Kidney (tissue), 14 donors: Measurements from ENCODE around the gene IFIH1. TPM values are rescaled to one million over a fixed set of nuclear protein-coding genes. Genes with fewer than 3 reads are reported as not detected.

Source experiments
- DNase-seq, 5 donors: peaks; one replicate each; pipeline ENCODE4 v3.0.0-alpha.2; 2013 to 2020
- FAIRE-seq: peaks from 2 replicates; lab custom pipeline; 2012; peaks lifted over from hg19 to GRCh38; lab: Jason Lieb, UNC
- H3K27ac ChIP-seq, 2 donors: one replicate each; pipeline ENCODE4 v1.7.0; 2013; ENCODE audit warnings: low read depth in 2 of 2, low read length in 2 of 2, inconsistent platforms in 1 of 2
- H3K27me3 ChIP-seq: one replicate; pipeline ENCODE4 v1.7.1; 2013; ENCODE audit warnings: low read length, inconsistent platforms; ENCODE audit not compliant: control insufficient read depth, insufficient read depth
- H3K36me3 ChIP-seq, 3 donors: one replicate each; pipeline versions ENCODE4 v1.7.0 to v1.7.1; 2013; ENCODE audit warnings: low read length in 3 of 3, control low read depth in 1 of 3, inconsistent platforms in 1 of 3; ENCODE audit not compliant: insufficient read depth in 3 of 3, control insufficient read depth in 2 of 3
- H3K4me1 ChIP-seq, 3 donors: one replicate each; pipeline versions ENCODE4 v1.7.0 to v1.7.1; 2013; ENCODE audit warnings: low read length in 3 of 3, inconsistent platforms in 1 of 3, low read depth in 1 of 3; ENCODE audit not compliant: control insufficient read depth in 2 of 3, insufficient read depth in 2 of 3
- H3K4me3 ChIP-seq, 3 donors: one replicate each; pipeline versions ENCODE4 v1.7.0 to v1.8.1; 2013; ENCODE audit warnings: low read length in 3 of 3, control low read depth in 1 of 3, inconsistent platforms in 1 of 3
- H3K9ac ChIP-seq, 3 donors: one replicate each; pipeline versions ENCODE4 v1.7.0 to v1.7.1; 2013; ENCODE audit warnings: low read length in 3 of 3, control low read depth in 1 of 3, inconsistent platforms in 1 of 3
- H3K9me3 ChIP-seq, 3 donors: one replicate each; pipeline versions ENCODE4 v1.7.0 to v1.7.1; 2013; ENCODE audit warnings: low read length in 3 of 3, control low read depth in 1 of 3, inconsistent platforms in 1 of 3; ENCODE audit not compliant: control insufficient read depth in 2 of 3, insufficient read depth in 1 of 3
- intact Hi-C: fragments of 100-400 bp; cut with DNase I; formaldehyde crosslinking; loops from one replicate; pipeline ENCODE4 v1.11.1; 2022
- polyA plus RNA-seq: library from polyadenylated mRNA; stranded (reverse); fragments of 350-450 nt; fragmentation: Illumina TruSeq; extraction: RNeasy Lipid Tissue Mini Kit (QIAGEN cat#74804); gene quantifications from one replicate; pipeline ENCODE4 v1.2.3, GENCODE V29; 2014; ENCODE audit warnings: low read depth, low replicate concordance; ENCODE audit not compliant: insufficient read depth
- total RNA-seq: library from RNA; stranded (reverse); fragmentation: NEBNext Ultra II Directional; extraction: Animal tissue kit (Norgen Biotek cat#: 25700); gene quantifications from one replicate; pipeline ENCODE4 v1.2.1, GENCODE V29; 2021
- TF ChIP-seq, protein P1 (sequence below): IDR thresholded peaks from 3 replicates; pipeline ENCODE4 v1.5.1; 2012; ENCODE audit warnings: mild to moderate bottlenecking, moderate library complexity, borderline replicate concordance; ENCODE audit not compliant: insufficient read depth; ENCODE audit errors: extremely low read depth
- donor health status: control.
- donor health status: control.
- donor health status: control.
- donor health status: control.
- donor health status: control.
- donor health status: DM: yes; HTN: yes; CAD: no.
- donor health status: Normal renal cell carcinoma (clear cell type).

The IFIH1 gene
- total and polyA plus RNA-seq, 2 donors from 2014 or later, result 11.3 to 21.6 TPM

- FAIRE-seq (no peak), DNase-seq (no peak)
- Histone ChIP-seq H3K4me3 (no peak overlapping the region), H3K4me1 (peaks cover 0 to 6% (median 0%) of the 10 kb centered on the region in 3 donors), H3K9me3 (no peaks in the 10 kb centered on the region), H3K9ac (no peak overlapping the region), H3K27me3 (no peaks in the 10 kb centered on the region), H3K36me3 (no peaks in the 10 kb centered on the region), H3K27ac (no peak overlapping the region)
- intact Hi-C loops, result no loop called here
- TF ChIP-seq, protein P1, sequence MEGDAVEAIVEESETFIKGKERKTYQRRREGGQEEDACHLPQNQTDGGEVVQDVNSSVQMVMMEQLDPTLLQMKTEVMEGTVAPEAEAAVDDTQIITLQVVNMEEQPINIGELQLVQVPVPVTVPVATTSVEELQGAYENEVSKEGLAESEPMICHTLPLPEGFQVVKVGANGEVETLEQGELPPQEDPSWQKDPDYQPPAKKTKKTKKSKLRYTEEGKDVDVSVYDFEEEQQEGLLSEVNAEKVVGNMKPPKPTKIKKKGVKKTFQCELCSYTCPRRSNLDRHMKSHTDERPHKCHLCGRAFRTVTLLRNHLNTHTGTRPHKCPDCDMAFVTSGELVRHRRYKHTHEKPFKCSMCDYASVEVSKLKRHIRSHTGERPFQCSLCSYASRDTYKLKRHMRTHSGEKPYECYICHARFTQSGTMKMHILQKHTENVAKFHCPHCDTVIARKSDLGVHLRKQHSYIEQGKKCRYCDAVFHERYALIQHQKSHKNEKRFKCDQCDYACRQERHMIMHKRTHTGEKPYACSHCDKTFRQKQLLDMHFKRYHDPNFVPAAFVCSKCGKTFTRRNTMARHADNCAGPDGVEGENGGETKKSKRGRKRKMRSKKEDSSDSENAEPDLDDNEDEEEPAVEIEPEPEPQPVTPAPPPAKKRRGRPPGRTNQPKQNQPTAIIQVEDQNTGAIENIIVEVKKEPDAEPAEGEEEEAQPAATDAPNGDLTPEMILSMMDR, result no peak
Measured at GRCh38 chr2:162342321-162342720, 23.8 kb upstream of the IFIH1 start.

GRCh38 chr2:162340822-162341221, 22.3 kb upstream of the IFIH1 start:
- FAIRE-seq (no peak), DNase-seq (no peak)
- H3K9me3 ChIP-seq, result no peaks in the 10 kb centered on the region
- intact Hi-C loops, result no loop called here
- H3K27me3 ChIP-seq, result no peaks in the 10 kb centered on the region
- no peak overlapping the region for H3K4me3 ChIP-seq
- H3K9ac ChIP-seq, result no peak overlapping the region
- TF ChIP-seq, protein P1, result no peak
- H3K36me3 ChIP-seq, result no peaks in the 10 kb centered on the region
- no peak overlapping the region for H3K27ac ChIP-seq
- peaks cover 0 to 6% (median 0%) of the 10 kb centered on the region in 3 donors for H3K4me1 ChIP-seq

- no peak for FAIRE-seq
- intact Hi-C loops, result no loop called here
- H3K9me3 ChIP-seq, result no peaks in the 10 kb centered on the region
Measured at GRCh38 chr2:162337868-162338267, 19.4 kb upstream of the IFIH1 start.

More at GRCh38 chr2:162337868-162338267, 19.4 kb upstream of the IFIH1 start:
- Histone ChIP-seq H3K27ac (no peak overlapping the region), H3K4me3 (no peak overlapping the region), H3K36me3 (no peaks in the 10 kb centered on the region), H3K4me1 (no peaks in the 10 kb centered on the region), H3K9ac (no peak overlapping the region), H3K27me3 (no peaks in the 10 kb centered on the region)
- DNase-seq, result no peak
- TF ChIP-seq, protein P1, result no peak
